Activated T-helper 1 cell treated with Interleukin-2 at 50 U/mL for 16 hours (primary cell): ENCODE measurements around the gene RPTOR.
A peak's percentile ranks its signal among the peaks of the same experiment; 100 is the strongest.
"Not testable (repeated sequence)": the region's sequence is repeated elsewhere in the genome, so short reads cannot be mapped to it uniquely, and the experiment has no call there.

Experiments used
- DNase-seq: peaks from one replicate; pipeline ENCODE4 v3.0.0-alpha.2; 2020; ENCODE audit warnings: low read depth

RPTOR gene

GRCh38 chr17:80862481-80862961, 317.9 kb downstream of the RPTOR start:
- DNase-seq: no peak

- no peak for DNase-seq
These were observed 318.3 kb downstream of the RPTOR start for GRCh38 chr17:80862978-80863377.

- DNase-seq: no peak
These were observed 319.0 kb downstream of the RPTOR start for GRCh38 chr17:80863626-80864025.

- DNase-seq: no peak
These were observed 320.1 kb downstream of the RPTOR start for GRCh38 chr17:80864751-80865150.

- peak; percentile 39 for DNase-seq
These were observed 321.6 kb downstream of the RPTOR start for GRCh38 chr17:80866050-80866793.

GRCh38 chr17:80868022-80868609, 323.5 kb downstream of the RPTOR start:
- no peak for DNase-seq

- DNase-seq: no peak
These were observed 325.0 kb downstream of the RPTOR start for GRCh38 chr17:80869481-80870145.

GRCh38 chr17:80870401-80870800, 325.8 kb downstream of the RPTOR start:
- no peak for DNase-seq

GRCh38 chr17:80871341-80871740, 326.7 kb downstream of the RPTOR start:
- DNase-seq: no peak

GRCh38 chr17:80872001-80872500, 327.4 kb downstream of the RPTOR start:
- no peak for DNase-seq

- no peak for DNase-seq
These were observed 328.1 kb downstream of the RPTOR start for GRCh38 chr17:80872501-80873306.

GRCh38 chr17:80873307-80873951, 328.8 kb downstream of the RPTOR start:
- no peak for DNase-seq

- DNase-seq: no peak
These were observed 330.3 kb downstream of the RPTOR start for GRCh38 chr17:80874866-80875445.

GRCh38 chr17:80875480-80875995, 330.9 kb downstream of the RPTOR start:
- DNase-seq: not testable (repeated sequence)

GRCh38 chr17:80876456-80876949, 331.9 kb downstream of the RPTOR start:
- DNase-seq: not testable (repeated sequence)

GRCh38 chr17:80876950-80877728, 332.5 kb downstream of the RPTOR start:
- no peak for DNase-seq

GRCh38 chr17:80877729-80878303, 333.2 kb downstream of the RPTOR start:
- no peak for DNase-seq

GRCh38 chr17:80878876-80879722, 334.5 kb downstream of the RPTOR start:
- no peak for DNase-seq
